ENCODE results near the gene MCHR1.

Gene MCHR1

GRCh38 chr22:40727964-40728615 is 48.8 kb downstream of the MCHR1 start:
- no peak for DNase-seq

- peak; percentile 70 for DNase-seq
Observed at GRCh38 chr22:40728731-40729189, 49.5 kb downstream of the MCHR1 start.

GRCh38 chr22:40729284-40729683 is 50.0 kb downstream of the MCHR1 start:
- DNase-seq, result no peak

All from activated CD4-positive, alpha-beta T cell treated with anti-CD3 and anti-CD28 coated beads, Interleukin-2, amount 50 U/mL, for 1 hour (primary cell).